GM23338 (cell line): Measurements from ENCODE around the gene ARID1B. TPM values are rescaled to one million over a fixed set of nuclear protein-coding genes. Genes with fewer than 3 reads are reported as not detected.

ENCODE experiments used
- ATAC-seq: fragments of 200-7000 bp; cut with Tn5 transposase; 3 replicates; pipeline ENCODE4 v1.9.1; 2020
- DNase-seq: peaks from one replicate; pipeline ENCODE4 v3.0.0-alpha.2; 2015; ENCODE audit warnings: low spot score
- H2AFZ ChIP-seq: fragments of 200-600 bp; sonication (generic); 2 replicates; pipeline ENCODE4 v1.8.0; 2016; ENCODE audit warnings: antibody characterized with exemption, mild to moderate bottlenecking, moderate library complexity
- H3F3A ChIP-seq: fragments of 200-600 bp; sonication (generic); replicated peaks from 2 replicates; pipeline ENCODE4 v1.8.0; 2017; ENCODE audit warnings: antibody characterized with exemption, mixed run types, low read depth
- H3K27ac ChIP-seq: fragments of 200-600 bp; sonication (generic); 2 replicates; pipeline ENCODE4 v1.6.1; 2016; ENCODE audit warnings: low read depth
- H3K27me3 ChIP-seq: fragments of 200-600 bp; sonication (generic); 2 replicates; pipeline ENCODE4 v1.8.0; 2016; ENCODE audit warnings: mild to moderate bottlenecking, mixed run types, moderate library complexity; ENCODE audit not compliant: insufficient read depth
- H3K36me3 ChIP-seq: fragments of 200-600 bp; sonication (generic); 2 replicates; pipeline ENCODE4 v1.8.0; 2016; ENCODE audit warnings: mild to moderate bottlenecking; ENCODE audit not compliant: insufficient read depth
- H3K4me1 ChIP-seq: fragments of 200-600 bp; sonication (generic); 2 replicates; pipeline ENCODE4 v1.8.0; 2016; ENCODE audit warnings: mild to moderate bottlenecking, moderate library complexity; ENCODE audit not compliant: insufficient read depth
- H3K4me2 ChIP-seq: fragments of 200-600 bp; sonication (generic); 2 replicates; pipeline ENCODE4 v1.7.1; 2017; ENCODE audit warnings: mixed run types
- H3K4me3 ChIP-seq: fragments of 200-600 bp; sonication (generic); 2 replicates; pipeline ENCODE4 v1.6.1; 2016; ENCODE audit warnings: mixed run types
- H3K79me2 ChIP-seq: fragments of 200-600 bp; sonication (generic); replicated peaks from 2 replicates; pipeline ENCODE4 v1.8.0; 2017; ENCODE audit warnings: mild to moderate bottlenecking; ENCODE audit not compliant: insufficient read depth
- H3K9me2 ChIP-seq: fragments of 200-600 bp; sonication (generic); 2 replicates; pipeline ENCODE4 v1.8.0; 2017; ENCODE audit not compliant: insufficient read depth
- H4K20me1 ChIP-seq: fragments of 200-600 bp; sonication (generic); replicated peaks from 2 replicates; pipeline ENCODE4 v1.8.0; 2017; ENCODE audit warnings: mild to moderate bottlenecking; ENCODE audit not compliant: insufficient read depth
- H3K27ac Mint-ChIP-seq: 2 replicates; pipeline ENCODE4 v1.8.0; 2020; ENCODE audit warnings: inconsistent platforms, mild to moderate bottlenecking, moderate library complexity, mixed read lengths
- H3K27me3 Mint-ChIP-seq: 3 replicates; pipeline ENCODE4 v1.8.0; 2022; ENCODE audit warnings: low read depth, mild to moderate bottlenecking, moderate library complexity, mixed read lengths, inconsistent platforms; ENCODE audit not compliant: insufficient read depth, poor library complexity
- H3K36me3 Mint-ChIP-seq: 3 replicates; pipeline ENCODE4 v1.8.0; 2021; ENCODE audit warnings: low read depth, mild to moderate bottlenecking, inconsistent platforms, moderate library complexity, mixed read lengths
- H3K4me1 Mint-ChIP-seq: 3 replicates; pipeline ENCODE4 v1.8.0; 2020; ENCODE audit warnings: mild to moderate bottlenecking, inconsistent platforms, mixed read lengths
- H3K4me3 Mint-ChIP-seq: 3 replicates; pipeline ENCODE4 v1.8.0; 2021; ENCODE audit warnings: moderate library complexity, mild to moderate bottlenecking, inconsistent platforms, mixed read lengths
- H3K9me3 Mint-ChIP-seq: 3 replicates; pipeline ENCODE4 v1.8.0; 2020; ENCODE audit warnings: moderate library complexity, mild to moderate bottlenecking, inconsistent platforms, mixed read lengths
- JUNB ChIP-seq: IDR thresholded peaks from one replicate; pipeline ENCODE4 v1.6.1; 2016; ENCODE audit warnings: antibody characterized with exemption; ENCODE audit not compliant: unreplicated experiment
- STAT1 ChIP-seq: IDR thresholded peaks from one replicate; pipeline ENCODE4 v1.6.1; 2016; ENCODE audit warnings: antibody characterized with exemption; ENCODE audit not compliant: unreplicated experiment
- ZNF114 ChIP-seq: fragments of 250-450 bp; sonication (Bioruptor Pico); IDR thresholded peaks from 2 replicates; pipeline ENCODE4 v1.5.0; 2020; ENCODE audit warnings: mild to moderate bottlenecking, moderate library complexity
- ZNF331 ChIP-seq: fragments of 250-450 bp; sonication (Bioruptor Pico); IDR thresholded peaks from 2 replicates; pipeline ENCODE4 v1.5.0; 2020; ENCODE audit warnings: low read depth, mild to moderate bottlenecking, moderate library complexity
- polyA plus RNA-seq: library from polyadenylated mRNA; unstranded; fragments of >200 nt; fragmentation: Nextera tagmentation; extraction: Ambion mirVana; gene quantifications from 2 replicates; pipeline ENCODE4 v1.2.1, GENCODE V29; 2016
- total RNA-seq: library from RNA; depleted of rRNA; stranded (reverse); fragments of >200 nt; shearing (Covaris generic); gene quantifications from 2 replicates; pipeline ENCODE4 v1.2.3, GENCODE V29; 2014
- TF ChIP-seq, protein P1 (sequence below): fragments of 250-450 bp; sonication (Bioruptor Pico); IDR thresholded peaks from 2 replicates; pipeline ENCODE4 v1.5.0; 2020; ENCODE audit warnings: mild to moderate bottlenecking, moderate library complexity
- TF ChIP-seq, protein P2 (sequence below), 2 experiments: fragments of 200-600 bp in 1 of 2; sonication (generic) in 1 of 2; conservative IDR thresholded peaks; 2 replicates each; pipeline versions ENCODE4 v1.5.1 to v1.6.1; 2016 to 2017; ENCODE audit warnings: antibody characterized with exemption in 2 of 2, low read depth in 2 of 2, mild to moderate bottlenecking in 2 of 2, moderate library complexity in 1 of 2

Gene ARID1B
- total and polyA plus RNA-seq, 2 experiments from 2014 or later, result 59.3 to 72.2 TPM

DNA sequence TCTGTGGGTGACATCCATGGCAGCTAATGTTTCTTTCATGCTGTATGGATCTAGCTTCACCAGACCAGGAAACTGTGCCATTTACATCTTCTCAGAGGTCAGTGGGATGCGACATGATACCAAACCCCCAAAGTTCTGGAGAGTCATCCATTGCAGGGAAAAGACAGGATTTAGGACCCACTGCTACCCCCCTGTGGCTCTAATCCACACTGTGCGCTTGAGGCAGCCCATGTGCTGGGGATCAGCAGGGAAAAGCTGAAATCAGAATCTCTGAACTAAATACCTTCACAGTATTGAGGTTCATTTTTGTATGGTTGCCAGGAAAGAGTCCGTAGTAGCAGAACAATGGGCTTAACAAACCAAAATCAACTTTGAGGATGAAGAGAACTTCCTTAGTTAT lies 381.7 kb downstream of the ARID1B start:
- TF ChIP-seq JUNB (no peak), ZNF331 (CRISPR knock-in tag) (no peak), ZNF114 (no peak), STAT1 (no peak)
- TF ChIP-seq, protein P1, sequence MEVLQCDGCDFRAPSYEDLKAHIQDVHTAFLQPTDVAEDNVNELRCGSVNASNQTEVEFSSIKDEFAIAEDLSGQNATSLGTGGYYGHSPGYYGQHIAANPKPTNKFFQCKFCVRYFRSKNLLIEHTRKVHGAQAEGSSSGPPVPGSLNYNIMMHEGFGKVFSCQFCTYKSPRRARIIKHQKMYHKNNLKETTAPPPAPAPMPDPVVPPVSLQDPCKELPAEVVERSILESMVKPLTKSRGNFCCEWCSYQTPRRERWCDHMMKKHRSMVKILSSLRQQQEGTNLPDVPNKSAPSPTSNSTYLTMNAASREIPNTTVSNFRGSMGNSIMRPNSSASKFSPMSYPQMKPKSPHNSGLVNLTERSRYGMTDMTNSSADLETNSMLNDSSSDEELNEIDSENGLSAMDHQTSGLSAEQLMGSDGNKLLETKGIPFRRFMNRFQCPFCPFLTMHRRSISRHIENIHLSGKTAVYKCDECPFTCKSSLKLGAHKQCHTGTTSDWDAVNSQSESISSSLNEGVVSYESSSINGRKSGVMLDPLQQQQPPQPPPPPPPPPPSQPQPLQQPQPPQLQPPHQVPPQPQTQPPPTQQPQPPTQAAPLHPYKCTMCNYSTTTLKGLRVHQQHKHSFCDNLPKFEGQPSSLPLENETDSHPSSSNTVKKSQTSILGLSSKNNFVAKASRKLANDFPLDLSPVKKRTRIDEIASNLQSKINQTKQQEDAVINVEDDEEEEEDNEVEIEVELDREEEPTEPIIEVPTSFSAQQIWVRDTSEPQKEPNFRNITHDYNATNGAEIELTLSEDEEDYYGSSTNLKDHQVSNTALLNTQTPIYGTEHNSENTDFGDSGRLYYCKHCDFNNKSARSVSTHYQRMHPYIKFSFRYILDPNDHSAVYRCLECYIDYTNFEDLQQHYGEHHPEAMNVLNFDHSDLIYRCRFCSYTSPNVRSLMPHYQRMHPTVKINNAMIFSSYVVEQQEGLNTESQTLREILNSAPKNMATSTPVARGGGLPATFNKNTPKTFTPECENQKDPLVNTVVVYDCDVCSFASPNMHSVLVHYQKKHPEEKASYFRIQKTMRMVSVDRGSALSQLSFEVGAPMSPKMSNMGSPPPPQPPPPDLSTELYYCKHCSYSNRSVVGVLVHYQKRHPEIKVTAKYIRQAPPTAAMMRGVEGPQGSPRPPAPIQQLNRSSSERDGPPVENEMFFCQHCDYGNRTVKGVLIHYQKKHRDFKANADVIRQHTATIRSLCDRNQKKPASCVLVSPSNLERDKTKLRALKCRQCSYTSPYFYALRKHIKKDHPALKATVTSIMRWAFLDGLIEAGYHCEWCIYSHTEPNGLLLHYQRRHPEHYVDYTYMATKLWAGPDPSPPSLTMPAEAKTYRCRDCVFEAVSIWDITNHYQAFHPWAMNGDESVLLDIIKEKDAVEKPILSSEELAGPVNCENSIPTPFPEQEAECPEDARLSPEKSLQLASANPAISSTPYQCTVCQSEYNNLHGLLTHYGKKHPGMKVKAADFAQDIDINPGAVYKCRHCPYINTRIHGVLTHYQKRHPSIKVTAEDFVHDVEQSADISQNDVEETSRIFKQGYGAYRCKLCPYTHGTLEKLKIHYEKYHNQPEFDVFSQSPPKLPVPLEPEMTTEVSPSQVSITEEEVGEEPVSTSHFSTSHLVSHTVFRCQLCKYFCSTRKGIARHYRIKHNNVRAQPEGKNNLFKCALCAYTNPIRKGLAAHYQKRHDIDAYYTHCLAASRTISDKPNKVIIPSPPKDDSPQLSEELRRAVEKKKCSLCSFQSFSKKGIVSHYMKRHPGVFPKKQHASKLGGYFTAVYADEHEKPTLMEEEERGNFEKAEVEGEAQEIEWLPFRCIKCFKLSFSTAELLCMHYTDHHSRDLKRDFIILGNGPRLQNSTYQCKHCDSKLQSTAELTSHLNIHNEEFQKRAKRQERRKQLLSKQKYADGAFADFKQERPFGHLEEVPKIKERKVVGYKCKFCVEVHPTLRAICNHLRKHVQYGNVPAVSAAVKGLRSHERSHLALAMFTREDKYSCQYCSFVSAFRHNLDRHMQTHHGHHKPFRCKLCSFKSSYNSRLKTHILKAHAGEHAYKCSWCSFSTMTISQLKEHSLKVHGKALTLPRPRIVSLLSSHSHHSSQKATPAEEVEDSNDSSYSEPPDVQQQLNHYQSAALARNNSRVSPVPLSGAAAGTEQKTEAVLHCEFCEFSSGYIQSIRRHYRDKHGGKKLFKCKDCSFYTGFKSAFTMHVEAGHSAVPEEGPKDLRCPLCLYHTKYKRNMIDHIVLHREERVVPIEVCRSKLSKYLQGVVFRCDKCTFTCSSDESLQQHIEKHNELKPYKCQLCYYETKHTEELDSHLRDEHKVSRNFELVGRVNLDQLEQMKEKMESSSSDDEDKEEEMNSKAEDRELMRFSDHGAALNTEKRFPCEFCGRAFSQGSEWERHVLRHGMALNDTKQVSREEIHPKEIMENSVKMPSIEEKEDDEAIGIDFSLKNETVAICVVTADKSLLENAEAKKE (CRISPR knock-in tag), result no peak
- TF ChIP-seq, protein P2, sequence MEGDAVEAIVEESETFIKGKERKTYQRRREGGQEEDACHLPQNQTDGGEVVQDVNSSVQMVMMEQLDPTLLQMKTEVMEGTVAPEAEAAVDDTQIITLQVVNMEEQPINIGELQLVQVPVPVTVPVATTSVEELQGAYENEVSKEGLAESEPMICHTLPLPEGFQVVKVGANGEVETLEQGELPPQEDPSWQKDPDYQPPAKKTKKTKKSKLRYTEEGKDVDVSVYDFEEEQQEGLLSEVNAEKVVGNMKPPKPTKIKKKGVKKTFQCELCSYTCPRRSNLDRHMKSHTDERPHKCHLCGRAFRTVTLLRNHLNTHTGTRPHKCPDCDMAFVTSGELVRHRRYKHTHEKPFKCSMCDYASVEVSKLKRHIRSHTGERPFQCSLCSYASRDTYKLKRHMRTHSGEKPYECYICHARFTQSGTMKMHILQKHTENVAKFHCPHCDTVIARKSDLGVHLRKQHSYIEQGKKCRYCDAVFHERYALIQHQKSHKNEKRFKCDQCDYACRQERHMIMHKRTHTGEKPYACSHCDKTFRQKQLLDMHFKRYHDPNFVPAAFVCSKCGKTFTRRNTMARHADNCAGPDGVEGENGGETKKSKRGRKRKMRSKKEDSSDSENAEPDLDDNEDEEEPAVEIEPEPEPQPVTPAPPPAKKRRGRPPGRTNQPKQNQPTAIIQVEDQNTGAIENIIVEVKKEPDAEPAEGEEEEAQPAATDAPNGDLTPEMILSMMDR (conservative IDR thresholded peaks at IDR 0.05; ENCODE audit: low read depth in 2 of 2), result peak; percentile 34 to 57
- ATAC-seq (peak; percentile 54), DNase-seq (peak; percentile 65)
- H3K36me3 Mint-ChIP-seq, result no peaks in the 10 kb centered on the region
- peaks cover 11% of the 10 kb centered on the region for H3K27me3 Mint-ChIP-seq
- H3K9me3 Mint-ChIP-seq, result no peaks in the 10 kb centered on the region
- peaks cover 46% of the 10 kb centered on the region for H3K4me1 ChIP-seq
- H3K27ac ChIP-seq, result 0 out of 2 replicates have a peak overlapping the region, but pooled peaks have one; percentile 5
- no peaks in the 10 kb centered on the region for H3K9me2 ChIP-seq
- H3F3A ChIP-seq, result no peaks in the 10 kb centered on the region; the same call in 1 of the 2 replicates
- no peak overlapping the region for H3K4me2 ChIP-seq
- no peak overlapping the region for H3K4me3 ChIP-seq
- H3K27ac Mint-ChIP-seq, result no peak overlapping the region
- no peak overlapping the region for H3K4me3 Mint-ChIP-seq
- H3K36me3 ChIP-seq, result no peaks in the 10 kb centered on the region
- H3K4me1 Mint-ChIP-seq, result peaks cover 53% of the 10 kb centered on the region
- no peaks in the 10 kb centered on the region for H3K27me3 ChIP-seq
- peaks cover 4% of the 10 kb centered on the region; the same call in 1 of the 2 replicates for H4K20me1 ChIP-seq
- H2AFZ ChIP-seq, result no peak overlapping the region
- H3K79me2 ChIP-seq, result peaks cover 3% of the 10 kb centered on the region; the same call in 1 of the 2 replicates
